ENCODE measurements around the gene PPIF.

PPIF gene

GRCh38 chr10:79401015-79401921 is 54.0 kb downstream of the PPIF start:
- DNase-seq (ENCODE audit: low read depth in 2 of 2) = no peak

DNA sequence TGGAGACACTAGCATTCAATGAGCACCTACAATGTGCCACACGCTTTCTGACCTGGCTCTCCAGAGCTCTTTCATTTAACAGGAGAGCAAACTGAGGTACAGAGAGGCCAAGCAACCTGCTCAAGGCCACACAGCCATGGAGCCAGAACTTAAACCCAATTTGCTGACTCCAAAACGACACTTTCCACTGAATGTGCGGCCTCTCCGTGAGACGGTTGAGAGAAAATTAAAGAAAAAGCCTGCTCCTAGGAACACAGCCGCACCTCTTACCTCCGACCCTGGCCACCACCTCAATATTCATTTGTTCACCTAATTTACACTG is 55.3 kb downstream of the PPIF start:
- no peak for DNase-seq (ENCODE audit: low read depth in 2 of 2)

DNA sequence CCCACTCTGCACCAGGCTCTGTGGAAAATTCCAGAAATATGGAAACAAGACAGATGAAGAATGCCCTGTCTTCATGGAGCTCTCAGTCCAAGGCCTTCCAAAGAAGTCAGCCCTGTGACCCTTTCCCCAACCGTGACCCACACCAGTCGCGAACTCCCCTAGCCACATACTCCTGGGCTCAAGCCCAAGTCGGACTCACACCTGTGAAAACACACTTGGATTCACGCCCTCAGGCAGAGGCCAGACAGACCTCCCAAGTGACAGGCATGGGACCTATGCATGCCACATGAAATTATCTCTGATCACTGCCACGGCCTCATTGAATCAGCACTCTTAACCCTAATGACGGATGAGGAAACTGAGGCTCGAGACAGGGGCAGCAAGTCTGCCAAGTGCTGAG is 55.7 kb downstream of the PPIF start:
- no peak for DNase-seq (ENCODE audit: low read depth in 2 of 2)

DNA sequence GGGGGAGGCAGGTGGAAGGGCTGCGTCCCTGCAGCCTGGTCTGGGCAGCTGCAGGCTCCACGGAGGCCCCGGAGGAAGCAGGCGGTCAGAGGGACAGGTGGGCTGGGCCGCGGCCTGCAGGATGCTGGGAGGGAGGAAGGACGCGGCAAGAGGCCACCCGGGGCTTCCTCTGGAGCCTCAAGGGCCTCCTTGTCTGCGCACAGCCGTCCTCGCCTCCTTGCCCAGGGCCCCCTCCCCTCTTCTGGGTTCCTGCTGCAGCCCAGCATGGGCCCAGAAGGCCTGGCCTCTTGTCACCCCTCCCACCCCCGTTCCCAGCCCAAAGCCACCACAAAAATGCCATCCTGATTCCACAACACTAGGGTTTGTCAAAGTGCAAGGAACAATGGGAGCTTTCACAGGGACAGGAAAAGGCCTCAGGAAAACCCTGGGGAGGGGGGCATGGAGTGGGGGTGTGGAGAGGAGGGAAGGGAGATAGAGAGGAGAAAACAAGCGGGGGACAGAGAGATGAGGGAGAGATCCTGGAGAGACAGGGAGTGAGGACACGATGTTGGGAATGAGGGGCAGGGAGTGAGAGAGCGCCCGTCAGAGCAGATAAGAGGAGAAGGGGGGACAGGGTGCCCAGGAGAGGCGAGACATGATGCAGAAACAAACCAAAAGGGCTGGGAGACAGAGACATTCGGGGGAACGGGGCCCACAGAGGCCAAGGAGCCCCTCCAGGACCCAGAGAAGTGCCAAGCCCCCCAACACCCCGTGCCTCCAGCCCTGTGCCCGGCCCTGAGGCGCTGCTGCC is 56.4 kb downstream of the PPIF start:
- no peak for DNase-seq (ENCODE audit: low read depth in 2 of 2)

GRCh38 chr10:79404231-79404609 is 57.0 kb downstream of the PPIF start:
- DNase-seq (ENCODE audit: low read depth in 2 of 2) = no peak

DNA sequence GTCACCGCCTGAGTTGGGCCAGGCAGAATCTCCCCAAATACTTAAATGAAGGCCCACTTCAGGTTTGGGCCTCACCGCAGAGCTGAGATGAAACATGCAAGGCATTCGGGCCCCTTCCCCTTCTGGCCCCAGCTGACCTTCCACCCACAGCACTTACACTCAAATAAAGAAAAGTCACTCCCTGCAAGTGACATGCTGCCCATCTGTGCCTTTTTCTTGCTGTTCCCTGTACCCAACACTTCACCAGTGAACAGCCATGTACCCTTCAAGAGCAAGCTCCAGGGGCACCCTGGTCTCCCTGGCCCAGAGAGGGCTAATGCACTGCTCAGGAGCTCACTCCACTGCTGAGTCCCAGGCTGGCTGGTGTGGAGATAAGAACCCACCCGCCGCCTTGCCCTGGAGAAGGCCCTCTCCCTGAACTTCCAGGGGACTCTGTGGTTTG is 57.4 kb downstream of the PPIF start:
- no peak for DNase-seq (ENCODE audit: low read depth in 2 of 2)
